Adipocyte (in vitro differentiated cells): Measurements from ENCODE around the gene CEP128.

Source experiments
- DNase-seq: peaks from one replicate; pipeline ENCODE4 v3.0.0-alpha.2; 2015; ENCODE audit warnings: low read depth
- H3K27me3 ChIP-seq: replicated peaks from 2 replicates; pipeline ENCODE4 v1.7.0; 2013; ENCODE audit warnings: mild to moderate bottlenecking, low read length, moderate library complexity; ENCODE audit not compliant: control insufficient read depth, insufficient read depth
- H3K36me3 ChIP-seq: 2 replicates; pipeline ENCODE4 v1.7.0; 2013; ENCODE audit warnings: low read length, mild to moderate bottlenecking, moderate library complexity; ENCODE audit not compliant: control insufficient read depth, insufficient read depth, severe bottlenecking
- H3K4me1 ChIP-seq: 2 replicates; pipeline ENCODE4 v1.7.0; 2013; ENCODE audit warnings: mild to moderate bottlenecking, low read length, moderate library complexity; ENCODE audit not compliant: control insufficient read depth, insufficient read depth
- H3K4me3 ChIP-seq: 2 replicates; pipeline ENCODE4 v1.7.0; 2013; ENCODE audit warnings: mild to moderate bottlenecking, low read length, moderate library complexity
- H3K9ac ChIP-seq: 2 replicates; pipeline ENCODE4 v1.7.0; 2013; ENCODE audit warnings: mild to moderate bottlenecking, low read length, moderate library complexity
- H3K9me3 ChIP-seq: 2 replicates; pipeline ENCODE4 v1.7.0; 2013; ENCODE audit warnings: mild to moderate bottlenecking, low read length, moderate library complexity; ENCODE audit not compliant: control insufficient read depth

CEP128 gene

GRCh38 chr14:80771201-80771600 is 170.3 kb downstream of the CEP128 start:
- no peak for DNase-seq
- H3K4me1 ChIP-seq: no peaks in the 10 kb centered on the region
- H3K9ac ChIP-seq: no peak overlapping the region

DNA sequence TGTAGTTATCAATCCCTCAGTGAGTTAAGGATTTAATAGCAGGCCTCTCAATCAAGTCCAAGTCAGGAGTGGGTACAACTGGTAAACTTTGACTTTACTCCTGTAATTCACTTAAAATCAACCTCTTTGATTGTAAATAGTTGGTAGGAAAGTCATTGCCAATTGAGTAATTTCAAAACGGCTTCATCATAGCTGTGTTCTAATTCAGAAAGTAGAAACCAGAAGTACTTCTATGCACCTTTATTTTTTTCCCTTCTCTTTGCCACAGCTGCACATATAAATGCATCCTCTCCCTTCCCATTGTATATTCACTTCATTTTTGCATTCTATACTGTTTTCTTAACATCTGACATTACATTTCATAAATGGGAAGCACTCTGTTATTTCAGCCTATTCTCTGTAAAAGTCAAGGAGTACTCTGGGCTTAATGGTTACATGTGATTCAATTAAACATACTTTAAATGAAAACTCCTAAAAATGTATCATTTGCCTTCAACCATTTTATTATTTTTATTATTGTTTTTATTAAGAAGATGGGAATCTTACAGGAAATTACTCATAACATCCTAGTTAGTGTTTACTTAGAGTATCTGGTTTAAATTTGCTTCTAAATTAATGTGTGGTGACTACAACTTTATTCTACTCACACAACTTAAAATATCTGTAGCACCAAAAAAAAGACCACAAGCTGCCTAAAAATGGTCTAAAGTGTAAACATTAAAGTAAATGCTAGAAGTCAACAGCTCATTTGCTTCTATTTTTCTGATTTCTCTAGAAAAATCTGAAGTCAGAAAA is 171.2 kb downstream of the CEP128 start:
- Histone ChIP-seq H3K9me3 (no peaks in the 10 kb centered on the region), H3K36me3 (no peaks in the 10 kb centered on the region), H3K4me1 (no peaks in the 10 kb centered on the region), H3K4me3 (no peak overlapping the region), H3K9ac (no peak overlapping the region), H3K27me3 (no peaks in the 10 kb centered on the region)
- DNase-seq: no peak

More at GRCh38 chr14:80771201-80771600, 170.3 kb downstream of the CEP128 start:
- Histone ChIP-seq H3K27me3 (no peaks in the 10 kb centered on the region), H3K9me3 (no peaks in the 10 kb centered on the region), H3K4me3 (no peak overlapping the region), H3K36me3 (no peaks in the 10 kb centered on the region)

GRCh38 chr14:80768646-80769045 is 172.9 kb downstream of the CEP128 start:
- H3K9ac ChIP-seq: no peak overlapping the region
- H3K4me3 ChIP-seq: no peak overlapping the region
- DNase-seq: no peak
- H3K27me3 ChIP-seq: no peaks in the 10 kb centered on the region
- H3K36me3 ChIP-seq: no peaks in the 10 kb centered on the region
- no peaks in the 10 kb centered on the region for H3K9me3 ChIP-seq
- H3K4me1 ChIP-seq: no peaks in the 10 kb centered on the region

DNA sequence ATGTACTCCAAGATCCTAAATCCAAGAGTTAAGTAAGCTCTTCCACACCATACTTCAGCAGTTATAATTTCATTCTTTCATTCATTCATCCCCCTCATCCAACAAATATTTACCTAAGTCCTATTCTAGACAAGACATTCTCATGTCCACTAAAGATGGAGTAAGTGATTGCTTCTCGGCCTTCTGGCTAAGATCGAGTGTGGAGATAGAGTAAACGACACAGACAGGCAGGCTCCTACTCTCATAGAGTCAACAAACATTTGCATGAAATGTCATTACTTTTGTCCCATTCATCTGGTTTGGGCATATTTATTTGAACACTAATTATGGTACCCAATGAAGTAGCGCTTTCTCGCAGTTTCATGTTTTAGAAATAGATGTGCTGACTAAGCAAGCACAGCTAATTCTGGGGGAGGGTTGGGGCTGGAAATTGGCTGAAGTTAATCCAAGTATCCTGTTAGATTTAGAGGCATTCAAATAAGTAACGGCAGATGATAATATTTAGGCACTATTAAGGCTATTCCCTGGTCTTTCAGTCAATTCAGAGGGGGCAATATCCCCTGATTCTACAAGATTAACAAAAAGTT is 176.5 kb downstream of the CEP128 start:
- no peaks in the 10 kb centered on the region for H3K27me3 ChIP-seq
- H3K36me3 ChIP-seq: no peaks in the 10 kb centered on the region
- H3K4me1 ChIP-seq: no peaks in the 10 kb centered on the region
- no peak overlapping the region for H3K9ac ChIP-seq
- H3K4me3 ChIP-seq: no peak overlapping the region
- DNase-seq: no peak
- no peaks in the 10 kb centered on the region for H3K9me3 ChIP-seq

- DNase-seq: no peak
- no peak overlapping the region for H3K9ac ChIP-seq
- no peaks in the 10 kb centered on the region for H3K9me3 ChIP-seq
- no peaks in the 10 kb centered on the region for H3K4me1 ChIP-seq
- H3K4me3 ChIP-seq: no peak overlapping the region
- no peaks in the 10 kb centered on the region for H3K36me3 ChIP-seq
- H3K27me3 ChIP-seq: no peaks in the 10 kb centered on the region
These were observed 177.0 kb downstream of the CEP128 start for GRCh38 chr14:80764496-80764895.

- no peaks in the 10 kb centered on the region for H3K36me3 ChIP-seq
- H3K9ac ChIP-seq: no peak overlapping the region
- no peak for DNase-seq
- H3K4me3 ChIP-seq: no peak overlapping the region
- no peaks in the 10 kb centered on the region for H3K4me1 ChIP-seq
- no peaks in the 10 kb centered on the region for H3K27me3 ChIP-seq
- no peaks in the 10 kb centered on the region for H3K9me3 ChIP-seq
These were observed 178.8 kb downstream of the CEP128 start for GRCh38 chr14:80762641-80763228.

DNA sequence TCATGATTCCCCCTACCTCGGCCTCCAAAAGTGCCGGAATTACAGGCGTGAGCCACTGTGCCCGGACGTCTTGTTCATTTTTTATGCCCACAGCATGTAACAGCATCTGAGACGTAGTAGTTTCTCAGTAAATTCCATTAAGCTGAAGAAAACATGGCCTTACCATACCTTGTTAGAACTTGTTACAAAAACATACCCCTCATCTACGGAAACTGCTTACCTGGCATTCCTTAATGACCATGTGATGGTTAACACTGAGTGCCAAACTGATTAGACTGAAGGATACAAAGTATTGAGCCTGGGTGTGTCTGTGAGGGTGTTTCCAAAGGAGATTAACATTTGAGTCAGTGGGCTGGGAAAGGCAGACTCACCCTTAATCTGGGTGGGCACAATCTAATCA is 186.8 kb downstream of the CEP128 start:
- Histone ChIP-seq H3K4me3 (no peak overlapping the region), H3K4me1 (no peaks in the 10 kb centered on the region), H3K9ac (no peak overlapping the region), H3K36me3 (no peaks in the 10 kb centered on the region), H3K27me3 (no peaks in the 10 kb centered on the region), H3K9me3 (no peaks in the 10 kb centered on the region)
- DNase-seq: no peak

DNA sequence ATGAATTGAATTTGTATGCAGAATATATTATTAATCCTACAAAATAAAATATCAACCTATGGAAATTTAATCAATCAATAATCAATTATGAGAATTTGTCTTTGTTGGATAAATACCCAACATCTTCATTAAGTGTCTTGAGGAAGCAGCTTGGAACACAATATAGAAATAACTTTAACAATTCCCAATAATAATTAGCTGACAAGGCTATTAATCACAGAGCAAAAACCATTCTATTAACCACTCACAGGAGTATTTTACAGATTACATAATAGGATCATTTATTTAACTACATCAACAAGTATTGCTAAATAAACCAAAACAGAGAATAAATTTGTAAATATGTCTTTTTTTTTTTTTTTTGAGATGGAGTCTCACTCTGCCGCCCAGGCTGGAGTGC is 190.3 kb downstream of the CEP128 start:
- no peaks in the 10 kb centered on the region for H3K9me3 ChIP-seq
- H3K27me3 ChIP-seq: no peaks in the 10 kb centered on the region
- H3K36me3 ChIP-seq: no peaks in the 10 kb centered on the region
- H3K9ac ChIP-seq: no peak overlapping the region
- no peak for DNase-seq
- no peak overlapping the region for H3K4me3 ChIP-seq
- H3K4me1 ChIP-seq: no peaks in the 10 kb centered on the region

GRCh38 chr14:80726211-80726610 is 215.3 kb downstream of the CEP128 start:
- no peak overlapping the region for H3K4me3 ChIP-seq
- H3K9me3 ChIP-seq: no peaks in the 10 kb centered on the region
- DNase-seq: no peak
- H3K27me3 ChIP-seq: no peaks in the 10 kb centered on the region
- no peaks in the 10 kb centered on the region for H3K4me1 ChIP-seq
- no peaks in the 10 kb centered on the region for H3K36me3 ChIP-seq
- no peak overlapping the region for H3K9ac ChIP-seq

- Histone ChIP-seq H3K9me3 (no peaks in the 10 kb centered on the region), H3K9ac (no peak overlapping the region), H3K4me3 (no peak overlapping the region), H3K36me3 (no peaks in the 10 kb centered on the region), H3K27me3 (no peaks in the 10 kb centered on the region), H3K4me1 (no peaks in the 10 kb centered on the region)
- DNase-seq: no peak
These were observed 222.6 kb downstream of the CEP128 start for GRCh38 chr14:80718940-80719339.

GRCh38 chr14:80714474-80714873 is 227.1 kb downstream of the CEP128 start:
- Histone ChIP-seq H3K36me3 (no peaks in the 10 kb centered on the region), H3K4me1 (no peaks in the 10 kb centered on the region)

More at GRCh38 chr14:80714474-80714873, 227.1 kb downstream of the CEP128 start:
- H3K4me3 ChIP-seq: no peak overlapping the region
- no peak for DNase-seq
- H3K27me3 ChIP-seq: no peaks in the 10 kb centered on the region
- H3K9me3 ChIP-seq: no peaks in the 10 kb centered on the region
- H3K9ac ChIP-seq: no peak overlapping the region
